K562 (cell line): Measurements from ENCODE around the gene INO80. TPM values are rescaled to one million over a fixed set of nuclear protein-coding genes. Genes with fewer than 3 reads are reported as not detected.

Source experiments
- MAFG ChIP-seq: fragments of 450-650 bp; conservative IDR thresholded peaks from 2 replicates; pipeline ENCODE4 v1.6.1; 2016; ENCODE audit warnings: missing genetic modification characterization, missing compliant biosample characterization
- MBD2 ChIP-seq: sonication (generic); IDR thresholded peaks from 2 replicates; pipeline ENCODE4 v1.6.1; 2016; ENCODE audit warnings: low read depth, borderline replicate concordance
- NKRF ChIP-seq: fragments of 450-650 bp; IDR thresholded peaks from 2 replicates; pipeline ENCODE4 v1.6.1; 2016; ENCODE audit warnings: borderline replicate concordance
- NR2C1 ChIP-seq, 2 experiments: fragments of 450-650 bp; IDR thresholded peaks; 2 replicates each; pipeline ENCODE4 v1.6.1; 2017; ENCODE audit warnings: mild to moderate bottlenecking in 2 of 2, antibody characterized with exemption in 1 of 2, inconsistent platforms in 1 of 2, missing compliant biosample characterization in 1 of 2, missing genetic modification characterization in 1 of 2
- PATZ1 ChIP-seq: fragments of 250-450 bp; sonication (Bioruptor Pico); IDR thresholded peaks from 2 replicates; pipeline ENCODE4 v1.5.0; 2020; ENCODE audit warnings: mild to moderate bottlenecking, borderline replicate concordance
- PRMT5 ChIP-seq: sonication (generic); formaldehyde crosslinking; IDR thresholded peaks from 2 replicates; pipeline ENCODE4 v1.5.0; 2020; ENCODE audit warnings: missing genetic modification reagents
- SMARCC2 ChIP-seq: fragments of 450-650 bp; IDR thresholded peaks from 2 replicates; pipeline ENCODE4 v1.6.1; 2017; ENCODE audit warnings: antibody characterized with exemption, moderate library complexity, mild to moderate bottlenecking, low read depth
- SREBF1 ChIP-seq: fragments of 150-350 bp; IDR thresholded peaks from 2 replicates; pipeline ENCODE4 v1.6.1; 2014; ENCODE audit warnings: antibody characterized with exemption, low read depth, low read length, borderline replicate concordance
- TAF9B ChIP-seq: fragments of 450-650 bp; IDR thresholded peaks from 2 replicates; pipeline ENCODE4 v1.6.1; 2018; ENCODE audit warnings: mild to moderate bottlenecking; ENCODE audit not compliant: partially characterized antibody
- TSHZ1 ChIP-seq: fragments of 250-450 bp; sonication (Bioruptor Pico); IDR thresholded peaks from 2 replicates; pipeline ENCODE4 v1.4.0; 2020; ENCODE audit warnings: mild to moderate bottlenecking, moderate library complexity
- ZKSCAN1 ChIP-seq: fragments of 150-350 bp; IDR thresholded peaks from 2 replicates; pipeline ENCODE4 v1.6.1; 2016; ENCODE audit warnings: low read depth, low read length
- ZNF143 ChIP-seq: sonication (generic); formaldehyde crosslinking; IDR thresholded peaks from 2 replicates; pipeline ENCODE4 v1.9.0; 2022; ENCODE audit warnings: mild to moderate bottlenecking, missing genetic modification reagents
- ZNF449 ChIP-seq: fragments of 250-450 bp; sonication (Bioruptor Pico); IDR thresholded peaks from 2 replicates; pipeline ENCODE4 v1.8.0; 2022; ENCODE audit warnings: moderate library complexity, mild to moderate bottlenecking, inconsistent platforms
- polyA plus RNA-seq, 8 experiments: library from polyadenylated mRNA; depleted of rRNA in 4 of 8; stranded (reverse) in 5 of 8; unstranded in 3 of 8; fragments of >200 nt; fragmentation: Nextera tagmentation in 2 of 8; fragmentation: Illumina TruSeq in 1 of 8; extraction: Ambion mirVana in 2 of 8; extraction: Trizol in 1 of 8; gene quantifications; 2 replicates each; pipeline versions ENCODE4 v1.2.1 to v1.2.3, GENCODE V29; 2011 to 2014; ENCODE audit warnings: inconsistent platforms in 1 of 8, missing spikeins in 1 of 8
- total RNA-seq, 7 experiments: library from RNA; depleted of rRNA in 6 of 7; stranded (reverse); fragments of >200 nt in 6 of 7; fragmentation: Illumina TruSeq in 2 of 7; extraction: Trizol in 2 of 7; gene quantifications; 2 replicates each; pipeline versions ENCODE4 v1.2.1 to v1.2.3, GENCODE V29; 2011 to 2021; ENCODE audit warnings: low replicate concordance in 1 of 7
- TF ChIP-seq, protein P1 (sequence below): sonication (generic); formaldehyde crosslinking; IDR thresholded peaks from 2 replicates; pipeline ENCODE4 v1.8.0; 2023; ENCODE audit warnings: mild to moderate bottlenecking, missing genetic modification reagents

INO80 gene
- total and polyA plus RNA-seq, 9 of the 15 experiments (the other 6 are each of a cell fraction or from before 2014, with no cell fraction given) = 1.1 to 25.7 (median 19.9) TPM

DNA sequence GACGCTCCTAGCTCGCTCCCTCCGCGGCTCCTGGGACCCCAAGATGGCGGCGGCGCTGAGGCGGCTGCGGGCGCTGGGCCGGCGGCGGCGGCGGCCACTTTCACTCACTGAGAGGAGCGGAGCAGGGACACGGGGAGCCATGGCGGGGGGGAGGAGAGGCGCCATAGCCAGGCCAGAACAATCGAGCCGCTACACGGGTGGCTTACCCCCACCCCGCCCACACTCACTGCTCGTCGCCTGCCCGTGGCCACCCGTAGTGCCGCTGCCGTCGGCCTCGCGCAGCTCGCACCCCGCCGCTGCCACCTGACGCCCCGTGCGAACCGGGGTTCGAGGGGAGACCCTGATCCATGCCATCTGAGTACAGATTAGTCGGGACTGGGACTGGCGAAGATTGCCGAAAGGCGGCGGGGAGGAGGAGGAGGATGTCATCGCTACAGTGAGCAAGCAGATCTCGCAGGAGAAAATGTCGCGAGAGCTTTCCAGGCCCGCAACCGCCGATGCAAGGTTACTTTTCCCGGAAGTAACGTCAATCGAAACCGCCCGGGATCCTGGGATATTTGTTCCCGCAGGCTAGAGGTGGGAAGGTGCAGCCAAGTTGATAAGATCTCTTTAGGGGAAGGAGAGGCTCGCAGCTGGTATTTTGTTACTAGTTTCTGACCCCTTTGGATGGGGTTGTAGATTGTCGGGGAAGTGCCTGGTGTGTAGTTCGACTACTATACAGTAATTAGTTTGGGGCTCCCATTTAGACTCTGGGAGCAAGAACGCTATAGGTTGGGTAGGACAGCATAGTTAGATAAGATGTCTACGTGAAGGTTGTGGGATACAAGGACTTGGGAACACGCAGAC lies at the start of gene INO80 (continued):
- TF ChIP-seq ZKSCAN1 = no peak
- TF ChIP-seq, protein P1, sequence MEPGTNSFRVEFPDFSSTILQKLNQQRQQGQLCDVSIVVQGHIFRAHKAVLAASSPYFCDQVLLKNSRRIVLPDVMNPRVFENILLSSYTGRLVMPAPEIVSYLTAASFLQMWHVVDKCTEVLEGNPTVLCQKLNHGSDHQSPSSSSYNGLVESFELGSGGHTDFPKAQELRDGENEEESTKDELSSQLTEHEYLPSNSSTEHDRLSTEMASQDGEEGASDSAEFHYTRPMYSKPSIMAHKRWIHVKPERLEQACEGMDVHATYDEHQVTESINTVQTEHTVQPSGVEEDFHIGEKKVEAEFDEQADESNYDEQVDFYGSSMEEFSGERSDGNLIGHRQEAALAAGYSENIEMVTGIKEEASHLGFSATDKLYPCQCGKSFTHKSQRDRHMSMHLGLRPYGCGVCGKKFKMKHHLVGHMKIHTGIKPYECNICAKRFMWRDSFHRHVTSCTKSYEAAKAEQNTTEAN (CRISPR knock-in tag) = no peak
- no peak for TF ChIP-seq PRMT5 (CRISPR knock-in tag)
- peak; percentile 15; the same call in 1 of the 2 replicates for TF ChIP-seq NKRF
- no peak for TF ChIP-seq NR2C1 (IDR thresholded peaks at IDR 0.05)
- peak; percentile 17; the same call in 1 of the 2 replicates for TF ChIP-seq NR2C1 (tag; IDR thresholded peaks at IDR 0.05)
- no peak for TF ChIP-seq TSHZ1 (CRISPR knock-in tag)
- TF ChIP-seq MBD2 = peak; percentile 13; the same call in 1 of the 2 replicates
- TF ChIP-seq ZNF449 (CRISPR knock-in tag) = 0 out of 2 replicates have a peak, but pooled peaks have one; percentile 16
- peak; percentile 38; the same call in 1 of the 2 replicates for TF ChIP-seq ZNF143
- no peak for TF ChIP-seq PATZ1 (CRISPR knock-in tag)
- peak; percentile 44; the same call in 1 of the 2 replicates for TF ChIP-seq SMARCC2
- TF ChIP-seq TAF9B = peak; percentile 64
- TF ChIP-seq MAFG (tag) = peak; percentile 64
- 0 out of 2 replicates have a peak, but pooled peaks have one; percentile 8 for TF ChIP-seq SREBF1
